Measurements from ENCODE around the gene CACNA1B. TPM values are rescaled to one million over a fixed set of nuclear protein-coding genes. Genes with fewer than 3 reads are reported as not detected.

CACNA1B gene
- total and polyA plus RNA-seq, 8 donors: 0.16 to 1.3 (median 0.31) TPM

GRCh38 chr9:138049085-138049778, 171.7 kb downstream of the CACNA1B start:
- Histone ChIP-seq H3K4me1 (no peaks in the 10 kb centered on the region), H3K27me3 (no peaks in the 10 kb centered on the region), H3K27ac (no peak overlapping the region), H3K4me3 (no peak overlapping the region), H3K36me3 (no peaks in the 10 kb centered on the region), H3K9me3 (no peaks in the 10 kb centered on the region)
- no peak for ATAC-seq
- peak in 1 of 6 donors; percentile 41 for DNase-seq
- WGBS, 2 donors: 71 to 80% methylated on average over 21 of the region's 21 CpGs
- no peak for FAIRE-seq
- intact Hi-C loops (cut with DNase I): no loop called here
- TF ChIP-seq, protein P1, sequence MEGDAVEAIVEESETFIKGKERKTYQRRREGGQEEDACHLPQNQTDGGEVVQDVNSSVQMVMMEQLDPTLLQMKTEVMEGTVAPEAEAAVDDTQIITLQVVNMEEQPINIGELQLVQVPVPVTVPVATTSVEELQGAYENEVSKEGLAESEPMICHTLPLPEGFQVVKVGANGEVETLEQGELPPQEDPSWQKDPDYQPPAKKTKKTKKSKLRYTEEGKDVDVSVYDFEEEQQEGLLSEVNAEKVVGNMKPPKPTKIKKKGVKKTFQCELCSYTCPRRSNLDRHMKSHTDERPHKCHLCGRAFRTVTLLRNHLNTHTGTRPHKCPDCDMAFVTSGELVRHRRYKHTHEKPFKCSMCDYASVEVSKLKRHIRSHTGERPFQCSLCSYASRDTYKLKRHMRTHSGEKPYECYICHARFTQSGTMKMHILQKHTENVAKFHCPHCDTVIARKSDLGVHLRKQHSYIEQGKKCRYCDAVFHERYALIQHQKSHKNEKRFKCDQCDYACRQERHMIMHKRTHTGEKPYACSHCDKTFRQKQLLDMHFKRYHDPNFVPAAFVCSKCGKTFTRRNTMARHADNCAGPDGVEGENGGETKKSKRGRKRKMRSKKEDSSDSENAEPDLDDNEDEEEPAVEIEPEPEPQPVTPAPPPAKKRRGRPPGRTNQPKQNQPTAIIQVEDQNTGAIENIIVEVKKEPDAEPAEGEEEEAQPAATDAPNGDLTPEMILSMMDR (IDR thresholded peaks at IDR 0.05): no peak

- no peaks in the 10 kb centered on the region for H3K36me3 ChIP-seq
- intact Hi-C loops (cut with DNase I): no loop called here
- FAIRE-seq (no peak), DNase-seq (peak in 1 of 6 donors; percentile 50), ATAC-seq (no peak)
- H3K4me1 ChIP-seq: no peaks in the 10 kb centered on the region
- no peak overlapping the region for H3K4me3 ChIP-seq
- H3K9me3 ChIP-seq: no peaks in the 10 kb centered on the region
- no peaks in the 10 kb centered on the region for H3K27me3 ChIP-seq
- 59 to 61% methylated on average over 23 to 24 of the region's 24 CpGs for whole genome bisulfite sequencing, 2 donors
- TF ChIP-seq, protein P1 (IDR thresholded peaks at IDR 0.05): no peak
- H3K27ac ChIP-seq: no peak overlapping the region
Observed at GRCh38 chr9:138049779-138050471, 172.3 kb downstream of the CACNA1B start.

- Histone ChIP-seq H3K27ac (no peak overlapping the region), H3K4me3 (no peak overlapping the region), H3K9me3 (no peaks in the 10 kb centered on the region), H3K27me3 (no peaks in the 10 kb centered on the region), H3K4me1 (no peaks in the 10 kb centered on the region), H3K36me3 (no peaks in the 10 kb centered on the region)
- intact Hi-C loops (cut with DNase I): no loop called here
- TF ChIP-seq, protein P1 (IDR thresholded peaks at IDR 0.05): no peak
- 66 to 70% methylated on average over 12 to 13 of the region's 13 CpGs for WGBS, 2 donors
- DNase-seq (peak in 1 of 6 donors; percentile 28), ATAC-seq (no peak), FAIRE-seq (no peak)
Observed at GRCh38 chr9:138050472-138051330, 173.1 kb downstream of the CACNA1B start.

DNA sequence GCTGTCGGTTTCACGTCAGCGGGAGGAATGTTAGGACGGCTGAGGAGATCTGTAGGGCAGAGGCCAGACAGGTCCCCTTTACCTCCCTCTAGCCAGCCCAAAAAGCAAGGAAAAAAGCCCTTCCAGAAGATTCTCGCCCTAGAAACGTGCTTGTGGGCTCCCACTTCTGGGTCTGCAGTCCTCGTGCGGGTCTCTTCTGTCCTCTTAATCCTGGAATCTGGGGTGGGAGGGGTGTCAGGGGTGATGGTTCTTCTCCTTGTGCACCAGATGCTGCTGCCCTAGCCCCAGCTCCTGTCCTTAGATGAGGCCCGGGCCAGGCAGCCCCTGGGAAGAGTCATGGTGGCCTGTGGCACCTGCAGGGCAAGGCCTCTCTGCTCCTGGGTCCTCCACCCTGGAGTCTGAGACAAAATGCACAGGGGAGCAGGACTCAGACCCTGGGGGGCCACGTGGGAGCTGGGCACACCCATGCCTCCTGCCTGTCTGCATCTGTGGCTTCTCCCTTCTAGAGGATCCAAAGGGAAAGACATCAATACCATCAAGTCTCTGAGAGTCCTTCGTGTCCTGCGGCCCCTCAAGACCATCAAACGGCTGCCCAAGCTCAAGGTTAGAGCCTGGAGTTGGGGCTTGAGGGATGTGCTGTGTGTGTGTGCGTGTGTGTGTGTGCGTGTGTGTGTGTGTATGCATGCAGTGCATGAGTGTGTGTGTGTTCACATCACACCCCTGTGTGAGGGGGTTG, 174.2 kb downstream of the CACNA1B start:
- WGBS, 2 donors: 72 to 73% methylated on average over 15 of the region's 15 CpGs
- DNase-seq (peak in 1 of 6 donors; percentile 38), FAIRE-seq (no peak), ATAC-seq (no peak)
- intact Hi-C loops (cut with DNase I): no loop called here
- Histone ChIP-seq H3K4me3 (no peak overlapping the region), H3K4me1 (no peaks in the 10 kb centered on the region), H3K27ac (no peak overlapping the region), H3K36me3 (no peaks in the 10 kb centered on the region), H3K9me3 (no peaks in the 10 kb centered on the region), H3K27me3 (no peaks in the 10 kb centered on the region)
- TF ChIP-seq, protein P1 (IDR thresholded peaks at IDR 0.05): no peak

Measured in pancreas (tissue), 10 donors.